ENCODE results near the gene TRAPPC12.

TRAPPC12 gene

GRCh38 chr2:3396920-3397559 lies 17.5 kb downstream of the TRAPPC12 start:
- TF ChIP-seq RARB (CRISPR knock-in tag; IDR thresholded peaks at IDR 0.05) (no peak), ISL1 (CRISPR knock-in tag; IDR thresholded peaks at IDR 0.05) (no peak), SNAI2 (CRISPR knock-in tag; IDR thresholded peaks at IDR 0.05) (no peak), TCF4 (CRISPR knock-in tag; IDR thresholded peaks at IDR 0.05; ENCODE audit: borderline replicate concordance) (no peak), CSDC2 (CRISPR knock-in tag; IDR thresholded peaks at IDR 0.05) (no peak), ZNF8 (CRISPR knock-in tag; IDR thresholded peaks at IDR 0.05) (no peak), TOX (CRISPR knock-in tag; IDR thresholded peaks at IDR 0.05; ENCODE audit: borderline replicate concordance) (no peak), ZFP30 (CRISPR knock-in tag; IDR thresholded peaks at IDR 0.05) (no peak), ARNTL (CRISPR knock-in tag; IDR thresholded peaks at IDR 0.05; ENCODE audit: borderline replicate concordance, low read depth) (no peak), ZC3H10 (CRISPR knock-in tag; IDR thresholded peaks at IDR 0.05) (no peak), ZNF70 (CRISPR knock-in tag; IDR thresholded peaks at IDR 0.05) (no peak), PPARA (CRISPR knock-in tag; IDR thresholded peaks at IDR 0.05; ENCODE audit: borderline replicate concordance) (no peak), BACH2 (CRISPR knock-in tag; IDR thresholded peaks at IDR 0.05; ENCODE audit: borderline replicate concordance) (no peak), OSR1 (CRISPR knock-in tag; IDR thresholded peaks at IDR 0.05) (no peak)
- TF ChIP-seq, protein P1, sequence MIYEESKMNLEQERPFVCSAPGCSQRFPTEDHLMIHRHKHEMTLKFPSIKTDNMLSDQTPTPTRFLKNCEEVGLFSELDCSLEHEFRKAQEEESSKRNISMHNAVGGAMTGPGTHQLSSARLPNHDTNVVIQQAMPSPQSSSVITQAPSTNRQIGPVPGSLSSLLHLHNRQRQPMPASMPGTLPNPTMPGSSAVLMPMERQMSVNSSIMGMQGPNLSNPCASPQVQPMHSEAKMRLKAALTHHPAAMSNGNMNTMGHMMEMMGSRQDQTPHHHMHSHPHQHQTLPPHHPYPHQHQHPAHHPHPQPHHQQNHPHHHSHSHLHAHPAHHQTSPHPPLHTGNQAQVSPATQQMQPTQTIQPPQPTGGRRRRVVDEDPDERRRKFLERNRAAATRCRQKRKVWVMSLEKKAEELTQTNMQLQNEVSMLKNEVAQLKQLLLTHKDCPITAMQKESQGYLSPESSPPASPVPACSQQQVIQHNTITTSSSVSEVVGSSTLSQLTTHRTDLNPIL (CRISPR knock-in tag; IDR thresholded peaks at IDR 0.05; ENCODE audit: low read depth): no peak
- TF ChIP-seq, protein P2, sequence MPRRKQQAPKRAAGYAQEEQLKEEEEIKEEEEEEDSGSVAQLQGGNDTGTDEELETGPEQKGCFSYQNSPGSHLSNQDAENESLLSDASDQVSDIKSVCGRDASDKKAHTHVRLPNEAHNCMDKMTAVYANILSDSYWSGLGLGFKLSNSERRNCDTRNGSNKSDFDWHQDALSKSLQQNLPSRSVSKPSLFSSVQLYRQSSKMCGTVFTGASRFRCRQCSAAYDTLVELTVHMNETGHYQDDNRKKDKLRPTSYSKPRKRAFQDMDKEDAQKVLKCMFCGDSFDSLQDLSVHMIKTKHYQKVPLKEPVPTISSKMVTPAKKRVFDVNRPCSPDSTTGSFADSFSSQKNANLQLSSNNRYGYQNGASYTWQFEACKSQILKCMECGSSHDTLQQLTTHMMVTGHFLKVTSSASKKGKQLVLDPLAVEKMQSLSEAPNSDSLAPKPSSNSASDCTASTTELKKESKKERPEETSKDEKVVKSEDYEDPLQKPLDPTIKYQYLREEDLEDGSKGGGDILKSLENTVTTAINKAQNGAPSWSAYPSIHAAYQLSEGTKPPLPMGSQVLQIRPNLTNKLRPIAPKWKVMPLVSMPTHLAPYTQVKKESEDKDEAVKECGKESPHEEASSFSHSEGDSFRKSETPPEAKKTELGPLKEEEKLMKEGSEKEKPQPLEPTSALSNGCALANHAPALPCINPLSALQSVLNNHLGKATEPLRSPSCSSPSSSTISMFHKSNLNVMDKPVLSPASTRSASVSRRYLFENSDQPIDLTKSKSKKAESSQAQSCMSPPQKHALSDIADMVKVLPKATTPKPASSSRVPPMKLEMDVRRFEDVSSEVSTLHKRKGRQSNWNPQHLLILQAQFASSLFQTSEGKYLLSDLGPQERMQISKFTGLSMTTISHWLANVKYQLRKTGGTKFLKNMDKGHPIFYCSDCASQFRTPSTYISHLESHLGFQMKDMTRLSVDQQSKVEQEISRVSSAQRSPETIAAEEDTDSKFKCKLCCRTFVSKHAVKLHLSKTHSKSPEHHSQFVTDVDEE (CRISPR knock-in tag; IDR thresholded peaks at IDR 0.05): no peak
- ATAC-seq: no peak

- TF ChIP-seq ZNF70 (CRISPR knock-in tag; IDR thresholded peaks at IDR 0.05) (no peak), TOX (CRISPR knock-in tag; IDR thresholded peaks at IDR 0.05; ENCODE audit: borderline replicate concordance) (no peak), GLIS3 (CRISPR knock-in tag; IDR thresholded peaks at IDR 0.05) (no peak), ZFP30 (CRISPR knock-in tag; IDR thresholded peaks at IDR 0.05) (no peak)
- ATAC-seq: no peak
Measured at GRCh38 chr2:3398857-3399256, 19.4 kb downstream of the TRAPPC12 start.

DNA sequence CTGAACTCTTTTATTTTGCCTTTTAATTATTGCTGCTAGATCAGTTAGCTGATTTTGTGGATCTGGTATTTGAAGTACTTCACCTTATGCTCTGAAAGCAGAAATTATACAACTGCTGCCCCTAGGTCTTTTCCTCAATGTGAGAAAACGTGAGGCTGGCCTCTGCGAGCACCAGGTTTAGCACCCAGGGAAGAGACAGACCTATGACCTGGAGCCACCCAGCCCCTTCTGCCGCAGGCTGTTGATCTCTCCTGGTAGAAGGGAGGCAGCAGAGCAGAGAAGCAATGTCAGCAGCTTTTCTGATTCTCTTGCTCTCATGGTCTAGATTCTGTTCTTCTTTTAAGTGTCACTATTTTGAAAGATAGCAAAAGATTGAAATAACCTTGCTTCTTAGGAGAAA lies 19.9 kb downstream of the TRAPPC12 start:
- TF ChIP-seq CSDC2 (CRISPR knock-in tag; IDR thresholded peaks at IDR 0.05): no peak
- TF ChIP-seq ZC3H10 (CRISPR knock-in tag; IDR thresholded peaks at IDR 0.05): no peak
- no peak for TF ChIP-seq ESRRG (CRISPR knock-in tag; IDR thresholded peaks at IDR 0.05)
- no peak for TF ChIP-seq ZNF565 (CRISPR knock-in tag; conservative IDR thresholded peaks at IDR 0.05; ENCODE audit: low read depth)
- TF ChIP-seq, protein P1 (CRISPR knock-in tag; IDR thresholded peaks at IDR 0.05; ENCODE audit: low read depth): no peak
- TF ChIP-seq, protein P3, sequence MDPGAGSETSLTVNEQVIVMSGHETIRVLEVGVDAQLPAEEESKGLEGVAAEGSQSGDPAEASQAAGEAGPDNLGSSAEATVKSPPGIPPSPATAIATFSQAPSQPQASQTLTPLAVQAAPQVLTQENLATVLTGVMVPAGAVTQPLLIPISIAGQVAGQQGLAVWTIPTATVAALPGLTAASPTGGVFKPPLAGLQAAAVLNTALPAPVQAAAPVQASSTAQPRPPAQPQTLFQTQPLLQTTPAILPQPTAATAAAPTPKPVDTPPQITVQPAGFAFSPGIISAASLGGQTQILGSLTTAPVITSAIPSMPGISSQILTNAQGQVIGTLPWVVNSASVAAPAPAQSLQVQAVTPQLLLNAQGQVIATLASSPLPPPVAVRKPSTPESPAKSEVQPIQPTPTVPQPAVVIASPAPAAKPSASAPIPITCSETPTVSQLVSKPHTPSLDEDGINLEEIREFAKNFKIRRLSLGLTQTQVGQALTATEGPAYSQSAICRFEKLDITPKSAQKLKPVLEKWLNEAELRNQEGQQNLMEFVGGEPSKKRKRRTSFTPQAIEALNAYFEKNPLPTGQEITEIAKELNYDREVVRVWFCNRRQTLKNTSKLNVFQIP (CRISPR knock-in tag; IDR thresholded peaks at IDR 0.05; ENCODE audit: borderline replicate concordance, low read depth): no peak
- no peak for TF ChIP-seq ARNTL (CRISPR knock-in tag; IDR thresholded peaks at IDR 0.05; ENCODE audit: borderline replicate concordance, low read depth)
- no peak for ATAC-seq

- TF ChIP-seq ISL1 (CRISPR knock-in tag; IDR thresholded peaks at IDR 0.05): no peak
- TF ChIP-seq, protein P4, sequence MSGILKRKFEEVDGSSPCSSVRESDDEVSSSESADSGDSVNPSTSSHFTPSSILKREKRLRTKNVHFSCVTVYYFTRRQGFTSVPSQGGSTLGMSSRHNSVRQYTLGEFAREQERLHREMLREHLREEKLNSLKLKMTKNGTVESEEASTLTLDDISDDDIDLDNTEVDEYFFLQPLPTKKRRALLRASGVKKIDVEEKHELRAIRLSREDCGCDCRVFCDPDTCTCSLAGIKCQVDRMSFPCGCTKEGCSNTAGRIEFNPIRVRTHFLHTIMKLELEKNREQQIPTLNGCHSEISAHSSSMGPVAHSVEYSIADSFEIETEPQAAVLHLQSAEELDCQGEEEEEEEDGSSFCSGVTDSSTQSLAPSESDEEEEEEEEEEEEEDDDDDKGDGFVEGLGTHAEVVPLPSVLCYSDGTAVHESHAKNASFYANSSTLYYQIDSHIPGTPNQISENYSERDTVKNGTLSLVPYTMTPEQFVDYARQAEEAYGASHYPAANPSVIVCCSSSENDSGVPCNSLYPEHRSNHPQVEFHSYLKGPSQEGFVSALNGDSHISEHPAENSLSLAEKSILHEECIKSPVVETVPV (CRISPR knock-in tag; IDR thresholded peaks at IDR 0.05): no peak
- no peak for TF ChIP-seq GLIS3 (CRISPR knock-in tag; IDR thresholded peaks at IDR 0.05)
- TF ChIP-seq, protein P2 (CRISPR knock-in tag; IDR thresholded peaks at IDR 0.05): no peak
- peak; percentile 43; the same call in 1 of the 3 replicates for ATAC-seq
Measured at GRCh38 chr2:3399829-3400228, 20.3 kb downstream of the TRAPPC12 start.

Data from SK-N-SH treated with all-trans-retinoic acid at 6 μM for 48 hours (cell line).